NT2/D1 (cell line): ENCODE data around the gene ASPA.

Source experiments
- SUZ12 ChIP-seq: IDR thresholded peaks from 2 replicates; pipeline ENCODE4 v1.6.1; 2011; ENCODE audit not compliant: insufficient read length, insufficient read depth; ENCODE audit errors: extremely low read depth
- YY1 ChIP-seq: IDR thresholded peaks from 2 replicates; pipeline ENCODE4 v1.6.1; 2011; ENCODE audit not compliant: insufficient read length, insufficient read depth
- ZNF274 ChIP-seq: IDR thresholded peaks from 2 replicates; pipeline ENCODE4 v1.6.1; 2011; ENCODE audit warnings: mild to moderate bottlenecking, low read depth, low read length

GRCh38 chr17:3529817-3530741 lies 54.3 kb downstream of the ASPA start:
- TF ChIP-seq ZNF274 (no peak), YY1 (no peak), SUZ12 (no peak)
